MCF 10A (cell line): ENCODE results near the gene NMNAT1. TPM values are rescaled to one million over a fixed set of nuclear protein-coding genes. Genes with fewer than 3 reads are reported as not detected.

Experiments used
- BruUV-seq: library from RNA; stranded (reverse); fragments of 400-500 nt; replicated peaks from 2 replicates; lab custom pipeline; 2021; lab: Mats Ljungman, UMichigan
- CTCF ChIA-PET: fragments of 300-600 bp; sonication (Branson Sonifier 250); formaldehyde crosslinking; extraction: SDS; loops from one replicate; lab custom pipeline; 2021; ENCODE audit warnings: antibody characterized with exemption, inconsistent platforms; lab: Yijun Ruan, JAX
- POLR2A ChIA-PET: fragments of 300-600, 350-650 bp; sonication (Branson Sonifier 250); formaldehyde crosslinking; extraction: SDS; loops from one replicate; lab custom pipeline; 2020; ENCODE audit warnings: antibody characterized with exemption, inconsistent platforms; lab: Yijun Ruan, JAX
- DNase-seq: peaks from one replicate; pipeline ENCODE4 v3.0.0-alpha.2; 2018; ENCODE audit not compliant: unreplicated experiment
- H3K27ac Mint-ChIP-seq: one replicate; pipeline ENCODE4 v1.8.0; 2022; ENCODE audit warnings: mild to moderate bottlenecking, low read depth, mixed read lengths; ENCODE audit not compliant: unreplicated experiment
- H3K27me3 Mint-ChIP-seq: one replicate; pipeline ENCODE4 v1.8.0; 2022; ENCODE audit warnings: mixed read lengths; ENCODE audit not compliant: insufficient read depth, unreplicated experiment
- H3K36me3 Mint-ChIP-seq: one replicate; pipeline ENCODE4 v1.8.0; 2022; ENCODE audit warnings: mild to moderate bottlenecking, moderate library complexity, mixed read lengths; ENCODE audit not compliant: insufficient read depth, unreplicated experiment
- H3K4me1 Mint-ChIP-seq: one replicate; pipeline ENCODE4 v1.8.0; 2022; ENCODE audit warnings: mixed read lengths; ENCODE audit not compliant: insufficient read depth, unreplicated experiment
- H3K4me3 Mint-ChIP-seq: one replicate; pipeline ENCODE4 v1.8.0; 2022; ENCODE audit warnings: mild to moderate bottlenecking, moderate library complexity, mixed read lengths; ENCODE audit not compliant: unreplicated experiment
- H3K9me3 Mint-ChIP-seq: one replicate; pipeline ENCODE4 v1.8.0; 2022; ENCODE audit warnings: mixed read lengths; ENCODE audit not compliant: unreplicated experiment
- intact Hi-C: fragments of 100-400 bp; cut with micrococcal nuclease; formaldehyde crosslinking; loops from 2 replicates; pipeline ENCODE4 v1.14.1; 2022
- total RNA-seq: library from RNA; stranded (reverse); gene quantifications from 2 replicates; pipeline ENCODE4 v1.2.3, GENCODE V29; 2022
- TF ChIP-seq, protein P1 (sequence below): fragments of 200-600 bp; IDR thresholded peaks from one replicate; pipeline ENCODE4 v1.8.0; 2022; ENCODE audit warnings: antibody characterized with exemption, mild to moderate bottlenecking; ENCODE audit not compliant: unreplicated experiment

Gene NMNAT1
- total RNA-seq, 1 experiment from 2014 or later = 10.4 TPM

DNA sequence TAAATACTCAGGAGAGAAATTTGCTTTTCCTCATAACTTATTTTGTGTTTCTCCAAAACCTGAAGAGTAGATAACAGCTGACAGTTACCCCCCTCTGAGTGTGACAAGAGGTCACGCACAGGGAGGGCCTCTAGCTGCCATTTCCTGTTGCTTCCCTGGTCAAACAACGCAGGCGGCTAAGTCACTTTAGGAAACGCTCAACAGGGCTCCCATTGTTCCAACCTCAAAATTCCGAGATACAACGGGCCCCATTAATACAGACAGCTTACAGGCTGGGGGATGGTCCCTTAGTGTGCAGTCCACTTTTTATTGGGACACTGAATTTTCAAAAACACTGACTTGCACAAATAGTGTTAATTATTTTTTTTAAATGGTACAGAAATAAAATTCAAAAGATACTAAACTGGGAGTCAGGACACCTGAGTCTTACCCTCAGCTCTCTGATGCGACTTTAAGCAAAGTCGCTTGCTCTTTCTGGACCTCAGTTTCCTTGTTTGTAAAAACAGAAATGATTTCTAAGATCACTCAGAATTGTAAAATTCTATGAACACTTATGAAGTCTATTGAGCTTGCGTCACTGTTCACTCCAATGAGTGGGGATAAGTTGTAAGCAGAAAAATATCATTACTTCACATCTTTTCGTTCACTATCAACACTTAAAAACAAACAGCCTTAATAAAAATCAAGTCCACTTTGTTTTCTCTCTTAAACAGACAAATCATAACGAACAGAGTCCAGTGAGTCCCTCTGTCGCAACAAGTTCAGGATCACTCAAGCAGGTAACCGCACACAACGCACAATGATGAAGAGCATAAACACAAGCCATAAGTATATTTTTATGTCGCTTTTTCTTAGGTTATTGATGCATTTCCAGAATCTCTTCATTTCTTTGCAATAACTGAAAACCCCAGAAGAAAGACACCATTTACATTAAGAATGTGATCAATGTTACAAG lies 13.6 kb upstream of the NMNAT1 start:
- Mint-ChIP-seq H3K36me3 (peaks cover 63% of the 10 kb centered on the region), H3K4me3 (no peak overlapping the region), H3K27ac (no peak overlapping the region), H3K9me3 (no peaks in the 10 kb centered on the region), H3K4me1 (no peaks in the 10 kb centered on the region), H3K27me3 (no peaks in the 10 kb centered on the region)
- POLR2A ChIA-PET = interaction anchor here (0.8 to 2.6 kb wide), 3 partner anchors 13 to 19 kb away, joined by 5 to 10 read pairs (median 6); partner anchors contain the start of genes CTNNBIP1, LZIC and NMNAT1
- no TSS peak for BruUV-seq
- intact Hi-C loops = no loop called here
- CTCF ChIA-PET = interaction anchor here (0.6 to 1.7 kb wide), 9 partner anchors 10 to 1179 kb away, joined by 3 to 4 read pairs (median 4); no protein-coding TSS in a partner anchor
- TF ChIP-seq, protein P1, sequence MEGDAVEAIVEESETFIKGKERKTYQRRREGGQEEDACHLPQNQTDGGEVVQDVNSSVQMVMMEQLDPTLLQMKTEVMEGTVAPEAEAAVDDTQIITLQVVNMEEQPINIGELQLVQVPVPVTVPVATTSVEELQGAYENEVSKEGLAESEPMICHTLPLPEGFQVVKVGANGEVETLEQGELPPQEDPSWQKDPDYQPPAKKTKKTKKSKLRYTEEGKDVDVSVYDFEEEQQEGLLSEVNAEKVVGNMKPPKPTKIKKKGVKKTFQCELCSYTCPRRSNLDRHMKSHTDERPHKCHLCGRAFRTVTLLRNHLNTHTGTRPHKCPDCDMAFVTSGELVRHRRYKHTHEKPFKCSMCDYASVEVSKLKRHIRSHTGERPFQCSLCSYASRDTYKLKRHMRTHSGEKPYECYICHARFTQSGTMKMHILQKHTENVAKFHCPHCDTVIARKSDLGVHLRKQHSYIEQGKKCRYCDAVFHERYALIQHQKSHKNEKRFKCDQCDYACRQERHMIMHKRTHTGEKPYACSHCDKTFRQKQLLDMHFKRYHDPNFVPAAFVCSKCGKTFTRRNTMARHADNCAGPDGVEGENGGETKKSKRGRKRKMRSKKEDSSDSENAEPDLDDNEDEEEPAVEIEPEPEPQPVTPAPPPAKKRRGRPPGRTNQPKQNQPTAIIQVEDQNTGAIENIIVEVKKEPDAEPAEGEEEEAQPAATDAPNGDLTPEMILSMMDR = no peak
- DNase-seq = no peak

DNA sequence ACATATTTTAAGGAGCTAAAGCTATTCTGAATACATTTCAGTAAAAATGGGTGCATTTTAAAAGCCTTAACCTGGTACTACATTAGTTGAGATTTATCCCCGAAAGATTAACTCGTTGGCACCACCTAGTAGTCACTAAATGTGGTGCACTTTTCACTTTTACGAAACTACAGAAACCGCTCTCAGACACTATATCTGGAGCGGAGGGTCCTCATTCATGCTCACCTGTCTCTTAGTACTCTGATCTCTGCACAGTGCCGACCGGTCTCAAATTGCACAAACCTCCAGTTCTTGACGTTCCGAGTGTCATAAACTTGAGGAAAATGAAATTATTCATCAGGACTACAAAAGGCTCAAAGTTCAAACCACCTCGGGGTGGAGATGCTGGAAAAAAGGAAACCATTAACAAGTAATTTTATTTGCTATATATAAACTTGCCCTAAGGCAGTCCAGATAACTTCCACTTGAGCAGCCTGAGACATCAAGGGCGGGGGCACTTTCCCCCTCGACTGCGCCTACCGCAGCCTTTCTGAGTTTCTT lies 806 bp upstream of the NMNAT1 start:
- H3K4me1 Mint-ChIP-seq = peaks cover 13% of the 10 kb centered on the region
- H3K9me3 Mint-ChIP-seq = no peaks in the 10 kb centered on the region
- POLR2A ChIA-PET = interaction anchor here (0.6 to 3.2 kb wide), 20 partner anchors 12 to 1177 kb away, joined by 3 to 63 read pairs (median 4); partner anchors contain the start of genes CTNNBIP1, KIF1B and UBE4B
- peak overlapping the region; percentile 98 for H3K4me3 Mint-ChIP-seq
- CTCF ChIA-PET = interaction anchor here (0.6 to 4.0 kb wide), 13 partner anchors 10 to 210 kb away, joined by 3 to 50 read pairs (median 3); no protein-coding TSS in a partner anchor
- peak overlapping the region; percentile 99 for H3K27ac Mint-ChIP-seq
- no peaks in the 10 kb centered on the region for H3K27me3 Mint-ChIP-seq
- H3K36me3 Mint-ChIP-seq = peaks cover 50% of the 10 kb centered on the region
- TF ChIP-seq, protein P1 = peak; percentile 35
- TSS peak; percentile 78 for BruUV-seq
- peak; percentile 67 for DNase-seq
- intact Hi-C loops = loop anchor here (1.0 to 5.0 kb wide), 4 partner anchors 50 to 488 kb away; partner anchors contain the start of genes CENPS and UBE4B

DNA sequence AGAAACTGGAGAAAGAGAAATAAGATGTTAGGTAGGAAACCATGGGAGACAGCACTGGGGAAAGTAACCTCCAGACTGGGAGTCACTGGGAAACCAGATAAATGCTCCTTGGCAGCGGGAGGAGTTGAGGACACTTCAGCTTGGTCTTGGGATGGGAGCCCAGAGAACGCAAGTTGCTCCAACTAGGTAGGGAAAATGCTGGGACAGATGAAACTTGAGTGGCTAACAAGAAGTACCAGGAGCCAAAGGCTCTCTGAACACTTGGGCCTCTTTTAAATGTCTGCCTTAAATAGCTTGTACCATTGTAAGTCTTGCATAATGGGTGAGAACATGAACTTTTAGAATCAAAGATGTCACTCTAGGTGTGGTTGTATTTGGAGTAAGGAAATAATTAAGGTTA lies 3.0 kb downstream of the NMNAT1 start:
- H3K4me1 Mint-ChIP-seq = peaks cover 19% of the 10 kb centered on the region
- H3K4me3 Mint-ChIP-seq = no peak overlapping the region
- no peaks in the 10 kb centered on the region for H3K9me3 Mint-ChIP-seq
- TF ChIP-seq, protein P1 = no peak
- no peak for DNase-seq
- no TSS peak for BruUV-seq
- ChIA-PET POLR2A (no interaction called here), CTCF (interaction anchor here (0.7 to 0.9 kb wide), 2 partner anchors 9 to 74 kb away, joined by 4 to 5 read pairs; no protein-coding TSS in a partner anchor)
- no peaks in the 10 kb centered on the region for H3K27me3 Mint-ChIP-seq
- intact Hi-C loops = no loop called here
- H3K27ac Mint-ChIP-seq = peak overlapping the region; percentile 23
- H3K36me3 Mint-ChIP-seq = peaks cover 36% of the 10 kb centered on the region
